ENCODE results near the gene VLDLR. TPM values are rescaled to one million over a fixed set of nuclear protein-coding genes. Genes with fewer than 3 reads are reported as not detected.

Gene VLDLR
- polyA plus RNA-seq, 1 donor (not counting 4 experiments of a cell fraction or from before 2014, with no cell fraction given) = 7.0 TPM

Other genes starting within 250 kb of the VLDLR start
- not detected in 3 replicates for gene KCNV2, start 95.7 kb downstream of the VLDLR start, polyA plus RNA-seq
- 36.6 to 60.9 TPM (median 55.1 TPM) in 3 replicates for gene PUM3, start 222.3 kb downstream of the VLDLR start, polyA plus RNA-seq

Measured in keratinocyte (primary cell).